C4-2B (cell line): Measurements from ENCODE around the gene LARGE1.

Source experiments
- H3K27ac ChIP-seq: fragments of 450-650 bp; 2 replicates; pipeline ENCODE4 v1.5.1; 2017
- ZFX ChIP-seq: fragments of 450-650 bp; IDR thresholded peaks from 2 replicates; pipeline ENCODE4 v1.6.1; 2017
- TF ChIP-seq, protein P1 (sequence below): fragments of 450-650 bp; conservative IDR thresholded peaks from 2 replicates; pipeline ENCODE4 v1.5.1; 2017; ENCODE audit warnings: mild to moderate bottlenecking

LARGE1 gene

DNA sequence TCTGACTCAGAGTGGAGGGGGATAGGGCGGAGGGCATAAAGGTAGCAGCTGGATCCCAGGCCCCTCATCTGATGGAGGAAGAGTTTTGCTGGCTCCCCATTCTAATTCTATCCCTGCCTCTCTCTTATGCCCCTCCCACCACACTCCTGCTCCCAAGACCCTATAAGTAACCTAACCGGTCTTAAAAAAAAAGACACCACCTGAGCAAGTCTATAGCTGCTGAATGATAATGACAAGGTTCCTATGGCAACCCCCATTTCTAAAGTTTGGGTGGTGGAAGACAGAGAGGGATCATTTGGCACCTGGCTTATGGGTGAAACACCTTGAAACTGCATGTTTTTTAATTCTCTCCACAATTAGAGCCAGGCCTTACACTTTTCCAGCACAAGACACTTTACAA, 69.6 kb downstream of the LARGE1 start:
- TF ChIP-seq, protein P1, sequence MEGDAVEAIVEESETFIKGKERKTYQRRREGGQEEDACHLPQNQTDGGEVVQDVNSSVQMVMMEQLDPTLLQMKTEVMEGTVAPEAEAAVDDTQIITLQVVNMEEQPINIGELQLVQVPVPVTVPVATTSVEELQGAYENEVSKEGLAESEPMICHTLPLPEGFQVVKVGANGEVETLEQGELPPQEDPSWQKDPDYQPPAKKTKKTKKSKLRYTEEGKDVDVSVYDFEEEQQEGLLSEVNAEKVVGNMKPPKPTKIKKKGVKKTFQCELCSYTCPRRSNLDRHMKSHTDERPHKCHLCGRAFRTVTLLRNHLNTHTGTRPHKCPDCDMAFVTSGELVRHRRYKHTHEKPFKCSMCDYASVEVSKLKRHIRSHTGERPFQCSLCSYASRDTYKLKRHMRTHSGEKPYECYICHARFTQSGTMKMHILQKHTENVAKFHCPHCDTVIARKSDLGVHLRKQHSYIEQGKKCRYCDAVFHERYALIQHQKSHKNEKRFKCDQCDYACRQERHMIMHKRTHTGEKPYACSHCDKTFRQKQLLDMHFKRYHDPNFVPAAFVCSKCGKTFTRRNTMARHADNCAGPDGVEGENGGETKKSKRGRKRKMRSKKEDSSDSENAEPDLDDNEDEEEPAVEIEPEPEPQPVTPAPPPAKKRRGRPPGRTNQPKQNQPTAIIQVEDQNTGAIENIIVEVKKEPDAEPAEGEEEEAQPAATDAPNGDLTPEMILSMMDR: no peak
- TF ChIP-seq ZFX: no peak
- no peak overlapping the region for H3K27ac ChIP-seq

DNA sequence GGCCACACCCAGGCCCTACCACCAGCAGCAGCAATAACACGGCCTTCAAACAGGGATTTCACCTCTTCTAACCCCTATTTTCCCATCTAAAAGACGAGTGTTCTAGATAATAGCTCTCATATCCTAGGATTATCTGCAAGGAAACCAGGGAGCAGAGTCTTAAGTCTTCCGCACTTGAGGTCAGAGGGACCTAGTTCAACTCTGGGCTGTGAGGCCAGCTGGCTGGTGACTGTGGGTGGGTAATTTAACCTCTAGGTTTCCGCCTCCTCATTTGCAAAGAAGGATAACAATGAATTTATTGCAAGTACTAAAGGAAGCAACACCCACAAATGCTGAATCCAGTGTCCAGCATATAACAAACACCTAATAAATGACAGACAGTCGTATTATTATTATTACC, 70.1 kb downstream of the LARGE1 start:
- TF ChIP-seq, protein P1: no peak
- no peak for TF ChIP-seq ZFX
- no peak overlapping the region for H3K27ac ChIP-seq

DNA sequence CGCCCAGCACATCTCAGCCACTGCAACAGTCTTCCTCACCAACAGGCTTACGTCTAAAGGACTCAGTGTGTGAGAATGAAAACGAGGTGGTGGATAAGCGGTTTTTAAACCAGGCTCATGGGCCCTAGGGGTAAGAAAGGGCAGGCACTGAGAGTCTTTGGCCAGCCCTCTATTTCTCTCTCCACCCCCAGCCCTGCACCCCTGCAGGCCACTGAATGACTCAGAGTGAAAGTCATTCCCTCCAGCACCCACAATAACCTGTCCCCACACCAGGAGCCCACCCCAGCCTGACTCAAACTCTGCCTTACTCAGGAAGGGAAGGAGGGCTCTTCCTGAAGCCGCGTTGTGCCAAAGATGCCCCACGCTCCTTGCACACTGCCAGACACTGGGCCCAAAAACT, 72.0 kb downstream of the LARGE1 start:
- H3K27ac ChIP-seq: no peak overlapping the region
- TF ChIP-seq, protein P1: no peak
- TF ChIP-seq ZFX: no peak

DNA sequence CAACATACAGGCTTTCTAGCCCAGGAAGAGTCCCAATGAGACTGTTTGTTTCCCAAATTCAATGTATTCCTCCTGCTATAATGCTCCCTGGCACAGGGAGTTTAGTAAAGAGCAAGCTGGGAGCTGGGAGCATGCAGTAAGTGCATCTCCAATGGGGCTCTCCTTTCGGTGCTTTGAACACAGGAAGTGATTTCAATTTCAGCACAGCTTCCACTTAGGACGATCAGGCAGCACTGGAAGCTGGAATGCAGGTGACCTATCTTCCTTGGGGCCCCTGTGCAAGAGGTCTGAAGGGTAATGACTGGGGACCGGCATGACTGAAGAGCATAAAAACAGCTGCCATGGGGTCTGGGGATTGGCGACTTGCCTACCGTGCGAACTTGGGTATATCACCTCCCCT, 76.0 kb downstream of the LARGE1 start:
- TF ChIP-seq ZFX: no peak
- TF ChIP-seq, protein P1: no peak
- no peak overlapping the region for H3K27ac ChIP-seq

DNA sequence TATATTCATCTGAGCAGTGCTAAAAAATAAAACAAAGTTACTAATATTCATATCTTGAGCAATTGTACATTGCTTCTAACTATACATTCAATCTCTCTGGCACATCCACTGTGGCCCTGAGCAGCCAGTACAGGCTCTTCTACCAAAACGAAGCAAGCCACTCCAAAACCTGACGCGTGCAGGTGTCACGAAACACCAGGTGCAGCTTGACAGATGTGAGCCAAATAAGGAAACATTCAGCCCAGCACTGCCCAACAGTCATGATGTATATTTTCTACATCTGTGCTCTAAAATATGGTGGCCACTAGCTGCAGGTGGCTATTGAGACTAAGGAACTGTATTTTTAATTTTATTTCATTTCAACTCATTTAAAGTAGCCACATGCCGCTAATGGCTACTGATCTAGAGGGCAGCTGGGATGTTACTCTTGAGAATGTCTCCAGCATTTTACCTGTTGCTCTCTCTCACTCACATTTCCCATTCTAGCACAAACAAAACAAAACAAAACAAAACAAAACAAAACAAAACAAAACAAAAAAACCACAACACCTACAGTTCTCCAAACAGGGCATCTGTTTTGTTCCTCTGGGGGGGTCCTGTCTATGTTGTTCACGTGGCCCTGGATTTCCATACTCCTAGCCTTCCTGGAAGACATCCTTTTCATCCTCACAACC, 77.7 kb downstream of the LARGE1 start:
- no peak overlapping the region for H3K27ac ChIP-seq
- TF ChIP-seq, protein P1: no peak
- no peak for TF ChIP-seq ZFX

DNA sequence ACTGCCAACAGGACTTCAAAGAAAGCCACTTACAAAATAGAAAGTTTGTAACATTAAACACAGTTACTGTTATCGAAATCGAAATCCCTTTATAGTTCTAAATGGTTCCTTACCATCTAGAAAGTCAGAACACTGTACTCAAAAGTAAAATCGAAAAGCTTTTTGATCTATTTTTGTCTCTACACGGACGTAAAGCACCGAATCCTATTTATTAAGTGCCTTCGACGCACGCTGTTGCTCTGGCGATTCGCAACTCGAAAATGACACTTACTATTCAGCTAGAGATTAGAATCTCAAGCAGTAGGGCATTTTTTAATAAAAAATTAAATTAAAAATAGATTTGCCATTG, 78.3 kb downstream of the LARGE1 start:
- no peak for TF ChIP-seq ZFX
- TF ChIP-seq, protein P1: no peak
- no peak overlapping the region for H3K27ac ChIP-seq

DNA sequence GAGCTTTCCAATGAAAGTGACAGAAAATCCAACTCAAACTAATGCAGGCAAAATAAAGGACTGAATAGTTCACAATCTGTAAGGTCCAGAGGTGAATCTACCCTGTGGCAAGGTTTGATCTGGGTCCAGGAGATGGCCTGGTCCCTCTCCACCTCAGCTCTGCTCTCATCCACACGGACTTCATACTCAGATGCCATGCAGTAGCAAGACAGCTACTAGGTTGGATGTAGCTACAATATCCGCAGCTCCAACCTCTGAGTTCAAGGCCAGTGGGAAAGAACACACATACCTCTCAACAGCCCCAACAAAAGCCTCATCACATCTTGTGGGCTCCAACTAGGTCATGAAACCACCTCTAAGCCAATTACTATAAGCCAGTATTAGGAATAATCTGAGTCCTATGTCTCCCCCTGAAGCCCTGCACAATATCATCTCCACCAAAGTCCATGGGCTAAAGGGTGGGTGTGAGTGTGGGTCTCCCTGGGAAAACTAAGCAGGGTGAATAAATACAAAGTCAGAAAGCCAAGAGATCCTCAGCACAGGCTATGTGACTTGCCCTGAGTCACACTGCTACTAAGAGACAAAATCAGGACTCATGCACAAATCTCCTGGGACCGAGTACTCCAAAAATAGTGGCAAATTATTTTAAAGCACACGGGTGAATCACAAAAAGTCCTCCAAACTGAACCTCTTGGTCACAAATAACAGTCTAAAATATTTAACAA, 78.8 kb downstream of the LARGE1 start:
- TF ChIP-seq, protein P1: no peak

More for the DNA sequence above, 78.8 kb downstream of the LARGE1 start:
- no peak overlapping the region for H3K27ac ChIP-seq
